MM.1S (cell line): ENCODE data around the gene BACE2.

ENCODE experiments used
- DNase-seq: peaks from one replicate; pipeline ENCODE4 v3.0.0-alpha.2; 2015
- H2AFZ ChIP-seq: fragments of 300-600 bp; sonication (generic); 2 replicates; pipeline ENCODE4 v1.6.0; 2016; ENCODE audit warnings: antibody characterized with exemption, low read length
- H3F3A ChIP-seq: fragments of 300-600 bp; sonication (generic); 2 replicates; pipeline ENCODE4 v1.6.1; 2016; ENCODE audit warnings: mild to moderate bottlenecking, antibody characterized with exemption, low read length, moderate library complexity, mixed read lengths; ENCODE audit not compliant: insufficient read depth
- H3K27ac ChIP-seq: fragments of 300-600 bp; sonication (generic); 2 replicates; pipeline ENCODE4 v1.5.1; 2016; ENCODE audit warnings: mild to moderate bottlenecking, low read length
- H3K27me3 ChIP-seq: fragments of 300-600 bp; sonication (generic); replicated peaks from 2 replicates; pipeline ENCODE4 v1.6.0; 2016; ENCODE audit warnings: low read length; ENCODE audit not compliant: insufficient read depth
- H3K36me3 ChIP-seq: fragments of 300-600 bp; sonication (generic); replicated peaks from 2 replicates; pipeline ENCODE4 v1.6.1; 2016; ENCODE audit warnings: mild to moderate bottlenecking, low read length, mixed read lengths; ENCODE audit not compliant: insufficient read depth
- H3K4me1 ChIP-seq: fragments of 300-600 bp; sonication (generic); 2 replicates; pipeline ENCODE4 v1.6.1; 2016; ENCODE audit warnings: low read length, mixed read lengths
- H3K4me2 ChIP-seq: fragments of 300-600 bp; sonication (generic); 2 replicates; pipeline ENCODE4 v1.6.0; 2016; ENCODE audit warnings: low read depth, low read length
- H3K4me3 ChIP-seq: fragments of 300-600 bp; sonication (generic); 2 replicates; pipeline ENCODE4 v1.5.1; 2016; ENCODE audit warnings: low read length, mixed read lengths
- H3K79me2 ChIP-seq: fragments of 300-600 bp; sonication (generic); 2 replicates; pipeline ENCODE4 v1.6.1; 2016; ENCODE audit warnings: mixed run types, low read length, mixed read lengths
- H3K9ac ChIP-seq: fragments of 300-600 bp; sonication (generic); 2 replicates; pipeline ENCODE4 v1.6.1; 2016; ENCODE audit warnings: low read length, mixed read lengths
- H3K9me2 ChIP-seq: fragments of 300-600 bp; sonication (generic); replicated peaks from 2 replicates; pipeline ENCODE4 v1.6.1; 2016; ENCODE audit warnings: mild to moderate bottlenecking, low read length, mixed read lengths; ENCODE audit not compliant: insufficient read depth
- H3K9me3 ChIP-seq: fragments of 300-600 bp; sonication (generic); replicated peaks from 2 replicates; pipeline ENCODE4 v1.6.1; 2016; ENCODE audit warnings: mild to moderate bottlenecking, low read length, mixed read lengths; ENCODE audit not compliant: insufficient read depth
- H4K20me1 ChIP-seq: fragments of 300-600 bp; sonication (generic); 2 replicates; pipeline ENCODE4 v1.6.1; 2016; ENCODE audit warnings: mild to moderate bottlenecking, low read length, moderate library complexity, mixed read lengths; ENCODE audit not compliant: insufficient read depth
- CTCF ChIP-seq: fragments of 300-600 bp; sonication (generic); IDR thresholded peaks from 2 replicates; pipeline ENCODE4 v1.5.1; 2016; ENCODE audit warnings: antibody characterized with exemption, low read length, mixed read lengths
- EZH2 ChIP-seq: fragments of 300-600 bp; sonication (generic); optimal IDR thresholded peaks from 2 replicates; pipeline ENCODE3; 2017; ENCODE audit warnings: low read depth, mild to moderate bottlenecking, antibody characterized with exemption, low read length, mixed read lengths
- EZH2phosphoT487 ChIP-seq: fragments of 300-600 bp; sonication (generic); IDR thresholded peaks from 2 replicates; pipeline ENCODE4 v1.6.1; 2018; ENCODE audit warnings: antibody characterized with exemption, low read length

Gene BACE2

GRCh38 chr21:41326414-41327080, 158.6 kb downstream of the BACE2 start:
- no peaks in the 10 kb centered on the region for H3K9me2 ChIP-seq
- H3K36me3 ChIP-seq = no peaks in the 10 kb centered on the region
- H4K20me1 ChIP-seq = no peaks in the 10 kb centered on the region
- no peak overlapping the region for H3K4me2 ChIP-seq
- DNase-seq = no peak
- H3K4me3 ChIP-seq = no peak overlapping the region
- no peak overlapping the region for H3K27ac ChIP-seq
- no peaks in the 10 kb centered on the region for H3K79me2 ChIP-seq
- H3F3A ChIP-seq = no peaks in the 10 kb centered on the region; the same call in 1 of the 2 replicates
- no peak overlapping the region for H3K9ac ChIP-seq
- H2AFZ ChIP-seq = no peak overlapping the region
- no peak for TF ChIP-seq EZH2phosphoT487
- TF ChIP-seq CTCF = no peak
- no peak for TF ChIP-seq EZH2
- H3K27me3 ChIP-seq = no peaks in the 10 kb centered on the region
- H3K4me1 ChIP-seq = peaks cover 9% of the 10 kb centered on the region
- H3K9me3 ChIP-seq = no peaks in the 10 kb centered on the region

- no peak overlapping the region for H3K9ac ChIP-seq
- H3K27ac ChIP-seq = no peak overlapping the region
- no peak overlapping the region for H3K4me3 ChIP-seq
- no peaks in the 10 kb centered on the region for H3K9me3 ChIP-seq
- no peak for TF ChIP-seq EZH2
- no peak for TF ChIP-seq EZH2phosphoT487
- no peak for TF ChIP-seq CTCF
- H2AFZ ChIP-seq = no peak overlapping the region
- DNase-seq = no peak
- H3K79me2 ChIP-seq = no peaks in the 10 kb centered on the region
- H3K36me3 ChIP-seq = no peaks in the 10 kb centered on the region
- H4K20me1 ChIP-seq = no peaks in the 10 kb centered on the region
- no peaks in the 10 kb centered on the region for H3K9me2 ChIP-seq
- no peaks in the 10 kb centered on the region for H3K27me3 ChIP-seq
- H3K4me1 ChIP-seq = no peaks in the 10 kb centered on the region
- no peak overlapping the region for H3K4me2 ChIP-seq
- H3F3A ChIP-seq = no peaks in the 10 kb centered on the region
These were observed 159.8 kb downstream of the BACE2 start for GRCh38 chr21:41327753-41328152.

- no peak overlapping the region for H3K4me3 ChIP-seq
- no peak overlapping the region for H3K9ac ChIP-seq
- H2AFZ ChIP-seq = no peak overlapping the region
- no peaks in the 10 kb centered on the region for H4K20me1 ChIP-seq
- H3K4me2 ChIP-seq = no peak overlapping the region
- H3K79me2 ChIP-seq = no peaks in the 10 kb centered on the region
- H3K36me3 ChIP-seq = no peaks in the 10 kb centered on the region
- H3F3A ChIP-seq = no peaks in the 10 kb centered on the region
- H3K27ac ChIP-seq = no peak overlapping the region
- no peaks in the 10 kb centered on the region for H3K27me3 ChIP-seq
- TF ChIP-seq EZH2 = no peak
- no peak for TF ChIP-seq EZH2phosphoT487
- TF ChIP-seq CTCF = no peak
- no peaks in the 10 kb centered on the region for H3K4me1 ChIP-seq
- H3K9me3 ChIP-seq = no peaks in the 10 kb centered on the region
- no peak for DNase-seq
- H3K9me2 ChIP-seq = no peaks in the 10 kb centered on the region
These were observed 161.0 kb downstream of the BACE2 start for GRCh38 chr21:41328660-41329607.
